SIG-M5 treated with dmso at 0.1 percent for 504 hours (cell line): ENCODE data around the gene KRT14.
A peak's percentile ranks its signal among the peaks of the same experiment; 100 is the strongest.
"Not testable (repeated sequence)": the region's sequence is repeated elsewhere in the genome, so short reads cannot be mapped to it uniquely, and the experiment has no call there.

Source experiments
- DNase-seq: peaks from one replicate; lab custom pipeline; 2025; ENCODE audit not compliant: unreplicated experiment; lab: John Stamatoyannopoulos, UW

Gene KRT14

DNA sequence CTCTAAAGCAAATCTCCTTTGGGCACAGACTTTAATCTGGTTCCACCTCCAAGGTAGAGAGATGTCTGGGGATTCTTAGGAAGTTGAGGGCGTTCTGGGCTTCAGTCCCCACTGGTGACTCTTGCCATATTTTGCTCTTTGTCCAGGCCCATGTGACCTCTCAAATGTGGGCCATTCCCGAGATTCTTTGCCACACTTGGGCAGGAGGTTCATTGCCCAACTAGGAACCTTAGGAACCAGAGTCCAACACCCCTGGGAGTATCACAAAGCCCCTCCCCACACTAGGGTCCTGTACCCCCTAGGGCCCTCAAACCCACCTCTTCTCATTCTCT, 6.5 kb downstream of the KRT14 start:
- DNase-seq = no peak

DNA sequence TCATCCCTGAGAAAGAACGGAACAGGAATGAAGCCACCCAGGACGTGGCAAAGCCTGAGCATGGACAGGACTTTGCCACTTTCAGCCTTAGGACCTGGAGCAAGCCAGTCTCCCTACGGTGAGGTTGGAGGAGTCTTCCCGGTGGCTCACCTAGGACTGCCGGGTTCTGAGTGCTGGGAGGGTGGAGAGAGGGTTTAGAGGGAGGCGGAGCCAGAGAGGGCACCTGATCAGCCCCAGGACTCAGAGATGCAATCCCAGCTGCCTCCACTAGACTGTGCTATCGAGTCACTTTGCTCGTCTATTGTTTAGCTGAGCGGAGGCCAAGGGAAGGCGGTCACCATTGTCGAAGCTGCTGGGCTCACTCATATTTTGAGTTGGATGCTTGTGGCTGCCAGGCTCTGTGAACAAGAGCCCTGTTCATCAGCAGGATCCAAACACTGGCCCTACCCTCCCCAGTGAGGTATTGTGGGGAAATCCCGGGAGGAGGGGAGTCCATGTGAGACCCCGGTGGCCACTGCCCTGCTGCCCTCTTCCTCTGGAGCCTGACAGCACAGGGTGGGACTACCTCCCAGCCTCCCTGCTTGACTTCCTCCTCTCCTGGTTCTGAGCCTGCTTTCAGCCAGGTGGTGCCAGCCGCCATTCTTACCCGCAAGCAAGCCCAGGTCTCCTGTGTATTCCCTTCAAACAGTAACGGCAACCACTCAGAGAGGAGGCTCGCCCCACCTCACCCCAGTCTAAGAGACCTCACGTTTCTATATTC, 7.0 kb downstream of the KRT14 start:
- peak; percentile 56 for DNase-seq

DNA sequence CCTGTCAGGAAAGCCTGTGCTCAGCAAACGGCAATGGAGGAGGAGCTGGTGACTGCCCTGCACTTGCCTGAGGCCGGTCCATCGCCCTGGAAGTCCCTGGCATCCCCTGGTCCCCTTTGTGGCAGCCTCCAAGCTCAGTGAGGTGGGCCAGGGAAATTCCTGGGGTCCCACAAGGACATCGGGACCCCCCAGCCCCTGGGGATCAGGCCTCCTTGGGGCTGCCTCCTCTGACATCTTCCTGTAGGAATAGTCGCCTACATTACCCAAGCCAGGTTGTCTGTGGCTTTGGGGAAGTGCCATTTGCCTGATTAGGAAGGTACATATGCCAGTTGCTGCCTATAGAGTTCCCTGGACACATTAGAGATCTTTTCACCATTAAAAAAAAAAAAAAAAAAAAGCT, 7.7 kb downstream of the KRT14 start:
- no peak for DNase-seq

DNA sequence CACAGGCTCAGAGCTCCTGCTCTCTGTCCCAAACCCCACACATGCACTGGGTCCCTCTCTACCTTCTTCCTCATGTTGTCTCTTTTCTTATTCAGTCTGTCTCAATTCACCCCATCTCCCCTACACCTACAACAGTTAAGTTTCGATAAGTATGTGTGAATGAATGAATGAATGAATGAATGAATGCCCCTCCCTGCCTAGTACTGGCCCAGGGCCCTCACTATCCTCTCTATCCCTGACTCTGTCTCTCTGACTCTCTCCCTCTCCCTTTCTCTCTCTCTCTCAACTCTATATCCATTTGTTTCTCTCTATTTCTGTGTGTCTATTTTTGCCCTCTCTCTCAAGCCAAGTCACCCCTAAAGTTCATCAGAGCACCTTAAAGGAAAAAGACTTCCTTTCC, 8.2 kb downstream of the KRT14 start:
- no peak for DNase-seq

DNA sequence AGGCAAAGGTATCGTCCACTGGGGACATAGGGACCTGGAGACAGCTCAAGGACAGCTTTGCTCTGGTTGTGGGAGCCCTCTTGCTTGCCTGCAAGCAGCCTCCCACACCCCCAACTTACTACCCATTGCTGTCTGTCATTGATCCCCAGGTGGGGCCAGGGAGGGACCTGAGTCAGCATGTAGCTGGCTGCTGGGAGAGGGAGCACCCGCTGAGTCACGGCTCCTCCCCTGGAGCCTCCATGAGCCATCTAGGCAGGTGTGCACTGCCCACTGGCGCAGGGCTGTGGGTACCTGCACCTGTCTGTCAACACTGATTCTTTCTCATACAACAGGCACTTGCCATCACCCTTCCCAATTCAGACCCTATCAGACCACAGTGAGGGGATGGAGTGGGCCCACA, 10.0 kb downstream of the KRT14 start:
- DNase-seq = not testable (repeated sequence)

DNA sequence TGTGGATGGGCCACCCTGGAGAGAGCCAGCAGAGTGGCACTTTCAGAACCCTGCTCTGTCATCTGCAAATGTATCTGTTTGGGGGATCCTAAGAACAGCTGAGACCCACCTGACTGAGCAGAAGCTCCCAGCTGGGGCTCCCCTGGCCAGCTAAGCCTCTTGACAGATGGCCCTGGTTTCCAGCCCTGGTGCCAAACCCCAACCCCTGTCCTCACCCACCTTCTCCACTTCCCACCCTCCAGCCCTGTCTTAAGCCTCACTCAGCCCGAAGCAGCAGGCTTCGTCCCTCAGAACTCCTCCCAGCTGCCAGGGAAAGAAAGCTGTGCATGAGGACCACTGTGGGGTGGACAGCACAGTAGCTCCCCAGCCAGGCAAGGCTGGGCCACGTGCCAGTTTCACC, 11.4 kb downstream of the KRT14 start:
- DNase-seq = no peak

DNA sequence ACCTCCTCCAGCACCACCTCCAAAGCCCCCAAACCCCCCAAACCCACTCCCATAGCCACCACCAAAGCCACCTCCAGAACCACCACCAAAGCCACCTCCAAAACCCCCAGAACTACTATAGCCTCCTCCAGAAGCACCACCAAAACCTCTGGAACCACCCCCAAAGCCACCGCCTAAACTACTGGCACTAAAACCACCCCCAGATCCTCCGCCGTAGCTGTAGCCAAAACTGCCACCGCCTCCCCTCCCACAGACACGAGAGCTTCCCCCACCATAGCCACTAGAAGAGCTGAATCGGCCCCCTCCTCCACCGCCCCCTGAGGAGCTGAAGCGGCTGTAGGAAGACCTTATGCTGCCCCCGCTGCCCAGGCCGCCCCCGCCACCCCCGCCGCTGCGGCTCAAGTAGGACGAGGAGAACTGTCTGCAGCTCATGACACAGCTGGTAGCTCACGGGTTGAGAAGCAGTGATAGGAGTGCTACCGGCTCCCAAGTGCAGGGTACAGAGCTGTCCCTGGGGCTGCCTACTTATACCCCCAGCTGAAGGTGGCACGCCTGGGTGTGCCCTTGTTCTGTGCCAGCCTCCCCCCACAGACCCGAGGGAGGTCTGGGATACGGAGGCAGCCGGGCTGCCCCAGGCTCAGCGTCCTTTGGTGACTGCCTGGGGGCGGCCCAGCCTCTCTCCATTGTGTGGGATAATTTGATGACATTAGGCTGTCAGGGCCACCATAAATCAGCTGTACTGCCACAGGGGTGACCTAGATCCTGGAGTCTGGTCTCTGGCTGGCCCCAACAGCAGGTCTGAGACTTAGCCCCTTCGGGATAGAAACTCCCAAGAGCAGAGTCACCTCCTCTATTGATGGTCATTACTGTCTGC, 14.9 kb downstream of the KRT14 start, which contains the start of gene KRT9:
Gene KRT9 (minus strand): TSS at position 499 of the 874 bp plus-strand sequence. CDS start 67 bp downstream, at position 432.
- DNase-seq = no peak

DNA sequence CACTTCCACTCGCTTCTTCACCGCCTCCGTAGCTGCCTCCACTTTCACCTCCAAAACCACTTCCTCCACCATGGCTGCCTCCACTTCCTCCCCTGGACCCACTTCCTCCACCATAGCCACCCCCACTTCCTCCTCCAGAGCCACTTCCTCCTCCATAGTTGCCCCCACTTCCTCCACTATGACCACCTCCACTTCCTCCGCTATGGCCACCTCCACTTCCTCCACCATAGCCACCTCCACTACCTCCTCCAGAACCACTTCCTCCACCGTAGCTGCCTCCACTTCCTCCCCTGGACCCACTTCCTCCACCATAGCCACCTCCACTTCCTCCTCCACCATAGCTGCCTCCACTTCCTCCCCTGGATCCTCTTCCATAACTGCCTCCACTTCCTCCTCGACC, 19.4 kb downstream of the KRT14 start:
- no peak for DNase-seq

DNA sequence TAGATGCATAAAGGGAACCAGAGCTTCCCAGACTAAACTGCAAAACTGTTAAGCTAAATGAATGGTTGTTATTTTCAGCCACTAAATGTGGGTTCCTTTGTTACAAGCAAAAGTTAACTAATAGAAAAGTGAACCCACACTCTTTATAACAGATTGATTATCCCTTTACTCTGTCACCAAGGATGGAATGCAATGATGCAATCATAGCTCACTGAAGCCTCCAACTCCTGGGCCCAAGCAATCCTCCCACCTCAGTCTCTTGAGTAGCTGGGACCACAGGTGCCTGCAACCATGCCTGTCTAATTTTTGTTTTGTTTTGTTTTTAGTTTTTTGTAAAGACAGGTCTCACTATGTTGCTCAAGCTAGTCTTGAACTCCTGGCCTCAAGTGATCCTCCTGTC, 21.4 kb downstream of the KRT14 start:
- no peak for DNase-seq

DNA sequence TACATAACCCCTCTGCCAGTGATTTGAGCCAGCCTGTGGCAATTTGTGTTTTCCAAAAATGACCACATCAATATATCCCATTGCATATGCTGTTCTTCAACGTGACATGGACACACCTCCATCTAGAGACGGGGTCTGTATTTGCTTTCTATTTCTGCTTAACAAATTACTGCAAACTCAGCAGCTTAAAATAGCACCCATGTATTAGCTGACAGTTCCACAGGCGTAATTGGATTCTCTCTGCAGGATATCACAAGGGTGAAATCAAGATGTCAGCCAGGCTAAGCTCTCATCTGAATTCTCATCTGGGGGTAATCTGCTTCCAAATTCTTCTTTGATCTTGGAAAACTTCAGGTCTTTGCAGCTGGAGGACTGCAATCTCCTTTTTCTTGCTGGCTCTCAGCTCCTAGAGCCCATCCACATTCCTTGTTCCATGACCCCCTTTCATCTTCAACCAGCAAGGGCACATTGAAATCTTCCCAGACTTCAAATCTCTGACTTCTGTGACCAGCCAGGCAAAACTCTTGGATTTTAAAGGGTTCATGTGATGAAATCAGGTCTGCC, 23.0 kb downstream of the KRT14 start:
- DNase-seq = no peak

DNA sequence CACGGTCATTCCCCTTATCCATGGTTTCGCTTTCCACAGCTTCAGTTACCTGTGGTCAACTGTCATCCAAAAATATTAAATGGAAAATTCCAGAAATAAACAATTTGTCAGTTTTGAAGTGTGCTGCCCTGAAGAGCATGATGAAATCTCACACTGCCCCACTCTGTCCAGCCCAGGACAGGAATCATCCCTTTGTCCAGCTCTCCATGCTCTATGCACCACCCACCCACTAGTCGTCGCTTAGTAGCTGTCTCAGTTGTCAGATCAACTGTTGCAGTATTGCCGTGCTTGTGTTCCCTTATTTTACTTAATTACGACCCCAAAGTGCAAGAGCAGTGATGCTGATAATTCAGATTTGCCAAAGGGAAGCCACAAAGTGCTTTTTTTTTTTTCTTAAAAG, 25.1 kb downstream of the KRT14 start:
- DNase-seq = no peak

DNA sequence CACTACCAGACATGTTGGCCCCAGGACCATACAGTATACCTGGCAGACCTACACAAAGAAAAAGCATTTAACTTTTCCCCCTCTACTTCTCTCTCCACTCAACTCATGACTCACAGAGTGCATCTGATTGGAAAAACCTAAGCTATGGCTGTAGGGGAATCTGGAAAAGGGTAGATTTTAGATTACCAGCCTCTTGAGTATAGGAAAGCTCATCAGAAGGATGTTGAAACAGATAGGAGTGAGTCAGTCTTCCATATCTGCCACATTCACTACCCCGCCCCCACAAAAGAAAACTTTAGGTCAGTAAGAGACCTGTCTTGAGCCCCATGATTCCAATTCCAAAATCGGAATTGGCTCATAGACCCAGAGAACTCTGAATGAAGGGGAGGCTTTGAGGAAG, 27.1 kb downstream of the KRT14 start:
- no peak for DNase-seq

DNA sequence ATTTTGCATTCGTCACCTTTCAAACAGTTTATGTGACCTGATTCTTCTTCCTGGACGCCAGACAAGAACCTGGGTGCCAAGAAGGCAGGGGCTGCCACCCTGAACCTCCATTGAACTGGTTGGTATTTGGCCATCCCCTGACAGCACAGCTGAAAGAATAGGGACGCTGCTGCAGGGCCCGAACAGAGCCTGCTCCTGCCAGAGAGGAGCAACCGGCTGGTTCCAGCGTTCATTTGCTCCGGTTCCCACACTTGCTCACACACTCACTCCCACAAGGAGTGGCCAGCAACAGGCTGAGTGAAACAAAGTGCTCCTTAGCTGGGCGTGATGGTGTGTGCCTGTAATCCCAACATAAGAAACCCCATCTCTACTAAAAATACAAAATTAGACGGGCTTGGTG, 29.8 kb downstream of the KRT14 start:
- no peak for DNase-seq

DNA sequence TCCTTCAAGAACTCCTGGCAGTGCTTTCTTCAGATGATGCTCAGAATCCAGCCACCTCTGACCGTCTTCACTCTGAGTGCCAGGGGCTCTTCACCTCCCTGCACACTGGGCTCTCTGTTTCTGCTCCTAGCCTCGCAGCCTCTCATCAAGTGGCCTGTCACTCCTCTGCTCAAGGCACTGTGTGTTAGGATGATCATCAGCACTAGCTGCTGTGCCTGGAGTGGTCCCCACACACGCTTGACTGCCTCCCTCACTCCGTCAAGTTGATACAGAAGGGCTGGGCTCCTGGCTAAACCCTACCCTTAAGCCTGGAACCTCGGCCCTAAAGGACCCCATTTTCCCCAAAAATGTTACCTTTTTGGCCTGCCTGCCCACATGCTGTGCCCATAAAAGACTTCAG, 30.4 kb downstream of the KRT14 start:
- DNase-seq = no peak

DNA sequence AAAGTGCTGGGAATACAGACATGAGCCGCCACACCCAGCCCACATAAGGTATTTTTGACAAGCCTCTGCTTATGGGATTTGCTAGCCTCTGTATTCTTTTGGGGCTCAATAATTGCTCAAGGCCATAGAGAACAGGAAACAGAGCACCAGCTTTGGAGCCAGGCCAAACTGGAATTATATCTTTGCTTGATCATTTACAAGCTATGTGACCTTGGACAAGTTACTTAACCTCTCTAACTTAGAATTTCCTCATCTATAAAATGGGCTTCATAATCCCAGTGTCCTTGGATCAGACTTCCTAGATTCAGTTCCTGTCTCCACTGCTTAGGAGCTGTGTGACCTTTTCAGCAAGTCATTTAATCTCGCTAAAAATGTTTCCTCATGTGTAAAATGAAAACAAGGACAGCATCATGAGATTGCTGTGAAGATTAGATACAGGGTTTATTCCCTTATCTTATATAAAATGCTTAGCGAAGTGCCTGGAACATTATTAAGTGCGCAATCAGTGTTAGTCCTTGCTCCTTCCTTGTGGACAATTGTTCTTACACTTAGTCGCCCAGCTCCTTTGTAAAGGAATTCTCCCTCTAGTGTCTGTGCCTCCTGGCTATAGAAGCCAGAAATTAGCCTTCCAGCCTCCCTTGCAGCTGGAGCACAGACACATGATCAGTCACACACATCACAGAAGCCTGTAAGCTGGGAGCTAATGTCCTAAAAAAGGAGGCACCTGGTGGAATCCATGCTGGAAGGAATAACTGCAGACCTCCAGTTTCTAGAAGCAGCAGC, 31.4 kb downstream of the KRT14 start:
- no peak for DNase-seq

DNA sequence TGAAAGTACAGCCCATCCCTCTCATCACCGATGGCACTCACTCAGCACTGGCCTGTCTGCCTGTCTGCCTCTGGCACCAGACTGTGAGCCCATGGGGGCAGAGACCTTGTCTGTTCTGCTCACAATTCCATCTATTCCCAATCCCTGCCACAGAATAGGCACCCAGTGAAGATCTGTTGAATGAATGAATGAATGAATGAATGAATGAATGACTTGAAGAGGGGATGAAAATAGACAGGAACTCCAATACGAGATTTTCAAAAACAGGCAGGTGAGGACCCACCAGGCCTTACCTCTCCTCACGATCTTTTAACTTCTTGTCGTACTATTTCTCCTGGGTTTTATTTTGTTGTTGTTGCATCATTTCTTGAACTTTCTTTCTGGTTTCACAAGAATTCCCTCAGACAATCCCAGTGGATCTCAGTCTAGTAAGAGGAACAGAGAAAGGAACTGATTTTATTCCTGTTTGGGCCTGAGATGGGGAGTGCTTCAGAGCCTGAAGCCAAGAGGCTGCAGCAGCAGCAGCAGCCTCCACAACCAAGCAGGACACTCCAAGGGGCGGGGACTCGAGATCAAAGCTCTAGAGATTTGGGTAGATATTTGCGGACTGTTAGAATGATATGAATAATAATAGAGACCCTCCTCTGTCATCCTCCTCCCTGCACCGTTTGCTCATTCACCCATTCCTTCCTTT, 32.6 kb downstream of the KRT14 start:
- DNase-seq = no peak

DNA sequence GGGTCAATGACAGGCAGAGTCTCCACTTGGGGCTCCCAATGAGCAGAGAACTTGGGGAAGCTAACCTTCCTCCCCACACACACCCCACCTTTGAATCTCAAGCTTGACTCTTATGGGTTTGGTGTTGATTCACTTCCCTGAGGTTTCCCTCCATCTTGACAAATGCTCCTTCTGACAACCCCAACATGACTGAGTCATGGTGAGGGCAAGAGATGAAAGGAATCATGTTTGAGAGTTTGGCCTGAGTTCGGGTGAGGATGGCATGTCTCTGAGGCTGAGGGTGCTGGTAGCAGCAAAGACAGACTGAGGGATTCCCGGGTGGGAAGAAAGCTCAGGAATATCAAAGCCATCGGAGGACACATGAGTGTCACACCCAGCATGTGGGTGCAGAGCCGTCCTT, 33.5 kb downstream of the KRT14 start:
- DNase-seq = no peak

DNA sequence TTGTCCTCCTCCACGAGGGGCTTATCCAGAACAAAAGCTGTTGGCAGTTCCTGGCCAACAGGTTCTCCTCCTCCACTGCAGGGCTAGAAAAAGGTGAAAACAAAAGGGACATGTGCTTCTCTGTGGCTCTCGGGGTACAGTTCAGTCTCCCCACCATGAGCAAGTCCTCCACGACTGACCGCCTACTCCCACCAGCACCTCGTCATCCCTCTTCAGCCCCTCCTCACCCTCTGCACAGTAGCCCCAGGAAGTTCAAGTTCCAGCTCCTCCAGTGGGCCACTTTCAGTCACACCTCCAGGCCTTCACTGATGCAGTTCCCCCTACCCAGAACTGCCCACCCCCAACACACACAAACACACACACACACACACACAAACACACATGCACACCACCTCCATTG, 34.2 kb downstream of the KRT14 start:
- no peak for DNase-seq

DNA sequence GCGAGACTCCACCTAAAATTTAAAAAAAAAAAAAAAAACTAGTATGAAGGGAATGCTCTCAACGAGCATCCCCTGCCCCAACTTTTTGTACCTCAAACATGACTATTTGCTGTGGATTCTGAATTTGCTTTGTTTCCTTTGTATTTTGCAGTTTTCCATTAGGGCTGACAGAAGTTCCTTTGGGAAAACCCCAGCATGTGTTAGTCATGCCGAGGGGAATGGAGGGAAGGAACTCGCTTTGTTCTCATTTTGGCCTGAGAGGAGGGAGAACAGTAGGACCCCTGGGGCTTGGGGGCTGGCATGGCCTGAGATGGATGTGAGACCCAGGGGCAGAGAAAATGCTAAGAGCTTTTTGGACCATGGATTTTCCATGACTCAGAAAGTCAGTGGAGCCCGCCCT, 35.3 kb downstream of the KRT14 start:
- DNase-seq = no peak

DNA sequence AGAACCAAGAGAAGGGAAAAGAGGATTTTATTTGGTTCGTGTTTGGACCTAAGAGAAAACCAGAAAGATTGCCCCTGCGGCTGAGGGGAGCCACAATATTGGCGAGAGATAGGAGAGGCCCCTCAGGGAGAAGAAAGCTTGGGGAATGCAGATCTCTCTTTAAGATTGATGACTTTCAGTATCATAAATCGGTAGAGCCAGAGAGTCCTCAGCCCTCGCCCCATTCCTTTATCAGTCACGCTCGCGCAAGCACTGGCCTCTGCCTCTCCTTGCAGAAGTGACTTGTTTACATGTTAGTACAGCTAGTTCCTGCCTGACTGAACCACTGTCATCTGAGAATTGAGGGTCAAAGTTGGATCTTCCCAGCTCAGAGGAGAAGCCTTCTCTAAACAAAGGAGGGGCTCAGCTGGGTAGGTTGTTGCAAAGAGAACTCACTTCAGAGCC, 37.1 kb downstream of the KRT14 start:
- DNase-seq = no peak
